Suprapubic skin (tissue), 4 donors: ENCODE data around the gene EGF. TPM values are rescaled to one million over a fixed set of nuclear protein-coding genes. Genes with fewer than 3 reads are reported as not detected.
"Not testable (repeated sequence)": the region's sequence is repeated elsewhere in the genome, so short reads cannot be mapped to it uniquely, and the experiment has no call there.

Experiments
- DNase-seq, 2 donors: peaks; one replicate each; pipeline ENCODE4 v3.0.0-alpha.2; 2019; ENCODE audit warnings: low spot score in 2 of 2
- H3K27ac ChIP-seq: fragments of 200-600 bp; sonication (generic); one replicate; pipeline ENCODE4 v1.5.1; 2019
- H3K27me3 ChIP-seq: fragments of 200-600 bp; sonication (generic); one replicate; pipeline ENCODE4 v1.5.1; 2019
- H3K36me3 ChIP-seq: fragments of 200-600 bp; sonication (generic); one replicate; pipeline ENCODE4 v1.5.1; 2019
- H3K4me1 ChIP-seq: fragments of 200-600 bp; sonication (generic); one replicate; pipeline ENCODE4 v1.5.1; 2019
- H3K4me3 ChIP-seq: fragments of 200-600 bp; sonication (generic); one replicate; pipeline ENCODE4 v1.5.1; 2019; ENCODE audit warnings: mild to moderate bottlenecking
- H3K9me3 ChIP-seq: fragments of 200-600 bp; sonication (generic); one replicate; pipeline ENCODE4 v1.5.1; 2019
- EP300 ChIP-seq: sonication (generic); formaldehyde crosslinking; IDR thresholded peaks from one replicate; pipeline ENCODE4 v1.6.1; 2017; ENCODE audit warnings: antibody characterized with exemption
- POLR2A ChIP-seq, 2 donors: fragments of 450-650 bp; IDR thresholded peaks; one replicate each; pipeline ENCODE4 v1.6.1; 2017; ENCODE audit warnings: antibody characterized with exemption in 2 of 2, mild to moderate bottlenecking in 2 of 2, moderate library complexity in 2 of 2
- POLR2AphosphoS5 ChIP-seq, 3 donors: sonication (generic); formaldehyde crosslinking; IDR thresholded peaks; one replicate each; pipeline ENCODE4 v1.6.1; 2017; ENCODE audit warnings: antibody characterized with exemption in 3 of 3
- WGBS: methylation state at CpG from one replicate; pipeline ENCODE4 v1.1.5; 2018; 5-methylcytosine and 5-hydroxymethylcytosine counted together
- total RNA-seq, 4 donors: library from RNA; depleted of rRNA; stranded (reverse); fragments of >200 nt; gene quantifications; one replicate each; pipeline ENCODE4 v1.1.0, GENCODE V29; 2016
- TF ChIP-seq, protein P1 (sequence below), 2 donors: fragments of 200-600 bp in 1 of 2; fragments of 450-650 bp in 1 of 2; sonication (generic) in 1 of 2; IDR thresholded peaks; one replicate each; pipeline ENCODE4 v1.5.1; 2016 to 2019; ENCODE audit warnings: antibody characterized with exemption in 2 of 2, mild to moderate bottlenecking in 1 of 2, moderate library complexity in 1 of 2

EGF gene
- total RNA-seq, 4 donors from 2014 or later = 1.1 to 20.3 (median 2.9) TPM

DNA sequence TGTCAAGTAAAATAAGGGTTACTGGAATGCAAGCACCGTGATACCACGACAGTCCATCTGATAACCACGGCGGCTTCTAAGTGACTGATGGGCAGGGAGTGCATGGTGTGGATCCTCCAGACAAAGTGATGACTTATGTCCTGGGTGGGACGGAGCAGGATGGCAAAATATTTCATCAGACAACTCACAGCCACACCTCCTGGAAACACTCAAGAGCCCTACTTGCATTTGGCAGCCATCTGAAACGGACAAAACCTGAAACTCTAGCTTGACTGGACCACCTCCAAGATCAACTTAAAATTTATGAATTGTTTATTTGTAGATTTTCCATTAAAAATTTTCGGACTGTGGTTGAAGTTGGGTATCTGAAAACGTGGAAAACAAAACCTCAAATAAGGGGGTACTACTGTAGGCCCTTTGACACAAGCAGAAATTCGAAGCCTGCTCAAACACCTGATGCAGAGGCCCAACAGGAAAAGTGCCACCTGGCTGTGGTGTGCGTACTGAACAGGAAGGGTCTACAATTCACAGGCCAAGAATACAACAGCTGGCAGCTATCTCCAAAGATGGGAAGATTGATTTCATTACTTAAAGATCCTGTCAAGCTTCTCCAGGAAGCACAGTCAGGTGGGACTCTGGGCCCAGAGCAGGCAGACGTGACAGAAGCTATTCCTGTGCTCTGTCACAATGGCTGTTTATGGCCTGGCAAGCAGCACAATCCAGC, 38.7 kb upstream of the EGF start:
- DNase-seq = no peak
- Histone ChIP-seq H3K36me3 (peaks cover 6% of the 10 kb centered on the region), H3K9me3 (no peaks in the 10 kb centered on the region), H3K27me3 (no peaks in the 10 kb centered on the region), H3K27ac (no peak overlapping the region), H3K4me3 (no peak overlapping the region), H3K4me1 (peaks cover 4% of the 10 kb centered on the region)
- TF ChIP-seq POLR2AphosphoS5 (IDR thresholded peaks at IDR 0.05) (no peak), POLR2A (IDR thresholded peaks at IDR 0.05) (no peak), EP300 (no peak)
- TF ChIP-seq, protein P1, sequence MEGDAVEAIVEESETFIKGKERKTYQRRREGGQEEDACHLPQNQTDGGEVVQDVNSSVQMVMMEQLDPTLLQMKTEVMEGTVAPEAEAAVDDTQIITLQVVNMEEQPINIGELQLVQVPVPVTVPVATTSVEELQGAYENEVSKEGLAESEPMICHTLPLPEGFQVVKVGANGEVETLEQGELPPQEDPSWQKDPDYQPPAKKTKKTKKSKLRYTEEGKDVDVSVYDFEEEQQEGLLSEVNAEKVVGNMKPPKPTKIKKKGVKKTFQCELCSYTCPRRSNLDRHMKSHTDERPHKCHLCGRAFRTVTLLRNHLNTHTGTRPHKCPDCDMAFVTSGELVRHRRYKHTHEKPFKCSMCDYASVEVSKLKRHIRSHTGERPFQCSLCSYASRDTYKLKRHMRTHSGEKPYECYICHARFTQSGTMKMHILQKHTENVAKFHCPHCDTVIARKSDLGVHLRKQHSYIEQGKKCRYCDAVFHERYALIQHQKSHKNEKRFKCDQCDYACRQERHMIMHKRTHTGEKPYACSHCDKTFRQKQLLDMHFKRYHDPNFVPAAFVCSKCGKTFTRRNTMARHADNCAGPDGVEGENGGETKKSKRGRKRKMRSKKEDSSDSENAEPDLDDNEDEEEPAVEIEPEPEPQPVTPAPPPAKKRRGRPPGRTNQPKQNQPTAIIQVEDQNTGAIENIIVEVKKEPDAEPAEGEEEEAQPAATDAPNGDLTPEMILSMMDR (IDR thresholded peaks at IDR 0.05) = no peak
- WGBS = 49% methylated on average over 11 of the region's 11 CpGs

DNA sequence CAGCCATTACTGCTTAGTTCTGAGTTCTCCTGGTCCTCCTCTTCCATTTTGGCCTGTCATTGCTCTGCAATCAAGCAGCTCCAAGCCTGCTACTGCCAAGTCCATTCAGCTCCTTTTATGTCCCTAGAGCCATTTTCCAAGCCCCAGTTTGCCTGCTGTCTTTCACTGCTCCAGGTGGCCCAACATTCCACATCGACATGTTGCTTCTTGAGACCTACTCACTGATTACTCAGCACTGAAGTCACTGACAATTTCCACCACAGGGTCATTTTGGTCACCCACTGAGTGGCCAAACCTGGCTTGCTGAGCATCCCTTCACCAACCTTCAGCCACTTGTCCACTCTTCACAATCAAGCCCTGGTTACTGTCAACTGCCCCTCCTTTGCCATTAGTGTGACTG, 37.6 kb upstream of the EGF start:
- DNase-seq = no peak
- peaks cover 2% of the 10 kb centered on the region for H3K36me3 ChIP-seq
- H3K4me3 ChIP-seq = no peak overlapping the region
- WGBS = 80% methylated on average over 1 of the region's 1 CpG
- TF ChIP-seq EP300 = no peak
- no peak for TF ChIP-seq POLR2A (IDR thresholded peaks at IDR 0.05)
- TF ChIP-seq, protein P1 (IDR thresholded peaks at IDR 0.05) = no peak
- TF ChIP-seq POLR2AphosphoS5 (IDR thresholded peaks at IDR 0.05) = no peak
- H3K27me3 ChIP-seq = no peaks in the 10 kb centered on the region
- no peaks in the 10 kb centered on the region for H3K9me3 ChIP-seq
- peaks cover 4% of the 10 kb centered on the region for H3K4me1 ChIP-seq
- no peak overlapping the region for H3K27ac ChIP-seq

DNA sequence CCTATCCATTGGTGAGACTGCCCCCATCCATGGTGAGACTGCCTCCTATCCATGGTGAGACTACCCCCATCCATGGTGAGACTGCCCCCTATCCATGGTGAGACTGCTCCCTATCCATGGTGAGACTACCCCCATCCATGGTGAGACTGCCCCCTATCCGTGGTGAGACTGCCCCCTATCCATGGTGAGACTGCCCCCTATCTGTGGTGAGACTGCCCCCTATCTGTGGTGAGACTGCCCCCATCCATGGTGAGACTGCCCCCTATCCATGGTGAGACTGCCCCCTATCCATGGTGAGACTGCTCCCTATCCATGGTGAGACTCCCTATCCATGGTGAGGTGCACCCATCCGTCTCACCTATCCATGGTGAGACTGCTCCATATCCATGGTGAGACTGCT, 37.1 kb upstream of the EGF start:
- not testable (repeated sequence) for H3K4me3 ChIP-seq, H3K4me1 ChIP-seq, H3K36me3 ChIP-seq, H3K9me3 ChIP-seq, H3K27ac ChIP-seq, H3K27me3 ChIP-seq, DNase-seq
- 58% methylated on average over 2 of the region's 2 CpGs for WGBS

DNA sequence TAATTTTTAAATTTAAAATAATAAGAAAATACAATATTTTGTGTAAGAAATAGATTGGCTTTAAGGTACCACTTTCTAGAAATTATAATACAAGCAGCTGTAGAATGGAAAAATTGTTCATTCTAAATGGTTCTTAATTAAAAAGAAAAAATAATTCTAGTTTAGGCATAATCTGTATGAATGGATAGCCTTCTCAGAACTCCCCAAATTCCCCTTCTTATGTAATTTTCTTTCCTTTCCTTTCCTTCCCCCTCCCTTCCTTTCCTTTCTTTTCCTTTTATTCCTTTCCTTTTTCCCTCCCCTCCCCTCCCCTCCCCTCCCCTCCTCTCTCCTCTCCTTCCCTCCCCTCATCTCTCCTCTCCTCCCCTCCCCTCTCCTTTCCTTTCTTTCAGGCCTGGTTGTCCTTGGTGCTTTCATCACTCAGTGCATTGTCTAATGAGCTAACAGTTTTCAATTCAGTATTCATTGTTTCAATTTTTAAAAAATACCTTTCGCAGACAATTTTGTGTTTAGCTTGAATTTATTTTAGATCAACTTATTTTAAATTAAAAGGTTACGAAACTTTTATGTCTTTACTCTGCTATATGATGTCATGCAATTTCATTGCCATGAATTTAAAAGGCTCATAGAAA, 35.9 kb upstream of the EGF start:
- Histone ChIP-seq H3K27ac (no peak overlapping the region), H3K9me3 (no peaks in the 10 kb centered on the region), H3K36me3 (no peaks in the 10 kb centered on the region), H3K27me3 (no peaks in the 10 kb centered on the region), H3K4me1 (peaks cover 4% of the 10 kb centered on the region), H3K4me3 (no peak overlapping the region)
- no peak for DNase-seq
- TF ChIP-seq, protein P1 (IDR thresholded peaks at IDR 0.05) = no peak
- TF ChIP-seq POLR2A (IDR thresholded peaks at IDR 0.05) (no peak), EP300 (no peak), POLR2AphosphoS5 (IDR thresholded peaks at IDR 0.05) (no peak)
- WGBS = 78% methylated on average over 2 of the region's 2 CpGs

DNA sequence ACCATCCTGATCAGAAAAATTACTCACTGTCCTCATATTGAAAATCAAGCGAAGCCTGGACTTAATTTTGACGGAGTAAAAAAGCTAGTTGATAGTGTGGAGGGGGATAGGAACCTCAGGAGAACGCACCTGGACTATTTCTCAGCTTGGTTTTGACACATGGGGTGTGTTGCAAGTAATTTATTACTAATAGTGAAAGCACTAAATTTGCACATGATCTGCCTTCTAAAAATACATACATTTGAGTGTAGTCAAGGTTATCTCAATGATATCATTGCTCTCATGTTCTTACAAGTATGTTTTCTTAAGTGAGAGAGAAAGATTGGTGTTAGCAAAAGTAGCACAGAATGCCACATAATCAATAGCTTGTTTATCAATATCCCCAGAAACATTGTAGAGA, 35.3 kb upstream of the EGF start:
- TF ChIP-seq EP300 = no peak
- no peak for TF ChIP-seq POLR2A (IDR thresholded peaks at IDR 0.05)
- TF ChIP-seq POLR2AphosphoS5 (IDR thresholded peaks at IDR 0.05) = no peak
- TF ChIP-seq, protein P1 (IDR thresholded peaks at IDR 0.05) = no peak
- Histone ChIP-seq H3K4me3 (no peak overlapping the region), H3K27ac (no peak overlapping the region), H3K27me3 (no peaks in the 10 kb centered on the region), H3K4me1 (peaks cover 4% of the 10 kb centered on the region), H3K9me3 (no peaks in the 10 kb centered on the region), H3K36me3 (no peaks in the 10 kb centered on the region)
- WGBS = 38% methylated on average over 3 of the region's 3 CpGs
- no peak for DNase-seq
